GM19463 (cell line): ENCODE results near the gene TMEM170A.
"Not testable (repeated sequence)": the region's sequence is repeated elsewhere in the genome, so short reads cannot be mapped to it uniquely, and the experiment has no call there.

Experiments
- ATAC-seq: cut with Tn5 transposase; IDR thresholded peaks from one replicate; pipeline ENCODE4 v1.9.1; 2021; ENCODE audit warnings: mild to moderate bottlenecking, moderate library complexity; ENCODE audit not compliant: unreplicated experiment

Gene TMEM170A

GRCh38 chr16:75456971-75457370 lies 7.5 kb downstream of the TMEM170A start:
- ATAC-seq, result no peak

- ATAC-seq, result not testable (repeated sequence)
Observed at GRCh38 chr16:75456486-75456885, 8.0 kb downstream of the TMEM170A start.

- no peak for ATAC-seq
Observed at GRCh38 chr16:75455677-75456076, 8.8 kb downstream of the TMEM170A start.

- ATAC-seq, result no peak
Observed at GRCh38 chr16:75452464-75453190, 11.9 kb downstream of the TMEM170A start.

GRCh38 chr16:75446416-75446815 lies 18.1 kb downstream of the TMEM170A start:
- no peak for ATAC-seq

- no peak for ATAC-seq
Observed at GRCh38 chr16:75445298-75445697, 19.2 kb downstream of the TMEM170A start.

GRCh38 chr16:75443298-75443697 lies 21.2 kb downstream of the TMEM170A start:
- no peak for ATAC-seq

- peak; percentile 60 for ATAC-seq
Observed at GRCh38 chr16:75433732-75434413, 30.6 kb downstream of the TMEM170A start.

- peak; percentile 90 for ATAC-seq
Observed at GRCh38 chr16:75432828-75433731, 31.4 kb downstream of the TMEM170A start, which contains the start of gene CFDP1. CFDP1 (minus strand) TSS chr16:75433503; CDS start chr16:75433352, 151 bp downstream.

- ATAC-seq, result no peak
Observed at GRCh38 chr16:75429621-75430403, 34.7 kb downstream of the TMEM170A start.

GRCh38 chr16:75426524-75426923 lies 38.0 kb downstream of the TMEM170A start:
- not testable (repeated sequence) for ATAC-seq

GRCh38 chr16:75424105-75424762 lies 40.3 kb downstream of the TMEM170A start:
- ATAC-seq, result not testable (repeated sequence)

- no peak for ATAC-seq
Observed at GRCh38 chr16:75423723-75424104, 40.8 kb downstream of the TMEM170A start.

- ATAC-seq, result no peak
Observed at GRCh38 chr16:75421820-75422126, 42.7 kb downstream of the TMEM170A start.

- peak; percentile 97 for ATAC-seq
Observed at GRCh38 chr16:75420987-75421819, 43.3 kb downstream of the TMEM170A start.

GRCh38 chr16:75416904-75417565 lies 47.5 kb downstream of the TMEM170A start:
- ATAC-seq, result no peak

- no peak for ATAC-seq
Observed at GRCh38 chr16:75415169-75415905, 49.2 kb downstream of the TMEM170A start.

GRCh38 chr16:75413951-75414350 lies 50.5 kb downstream of the TMEM170A start:
- ATAC-seq, result no peak
